Fibroblast of the aortic adventitia (primary cell): ENCODE data around the gene ZNF521. TPM values are rescaled to one million over a fixed set of nuclear protein-coding genes. Genes with fewer than 3 reads are reported as not detected.

Source experiments
- DNase-seq: peaks from one replicate; pipeline ENCODE4 v3.0.0-alpha.2; 2010; ENCODE audit warnings: low read depth
- H3K4me3 ChIP-seq: 2 replicates; pipeline ENCODE4 v1.5.1; 2011; ENCODE audit warnings: low read depth, mild to moderate bottlenecking, control low read depth, low read length, moderate library complexity
- total RNA-seq: library from RNA; depleted of rRNA; stranded (reverse); fragments of >200 nt; gene quantifications from 2 replicates; pipeline ENCODE4 v1.2.3, GENCODE V29; 2012; ENCODE audit warnings: low replicate concordance
- TF ChIP-seq, protein P1 (sequence below): IDR thresholded peaks from 2 replicates; pipeline ENCODE4 v1.5.1; 2011; ENCODE audit warnings: mild to moderate bottlenecking, low read length, control low read depth, inconsistent platforms; ENCODE audit not compliant: insufficient read depth

Gene ZNF521
- total RNA-seq, 1 donor, result 35.7 TPM

DNA sequence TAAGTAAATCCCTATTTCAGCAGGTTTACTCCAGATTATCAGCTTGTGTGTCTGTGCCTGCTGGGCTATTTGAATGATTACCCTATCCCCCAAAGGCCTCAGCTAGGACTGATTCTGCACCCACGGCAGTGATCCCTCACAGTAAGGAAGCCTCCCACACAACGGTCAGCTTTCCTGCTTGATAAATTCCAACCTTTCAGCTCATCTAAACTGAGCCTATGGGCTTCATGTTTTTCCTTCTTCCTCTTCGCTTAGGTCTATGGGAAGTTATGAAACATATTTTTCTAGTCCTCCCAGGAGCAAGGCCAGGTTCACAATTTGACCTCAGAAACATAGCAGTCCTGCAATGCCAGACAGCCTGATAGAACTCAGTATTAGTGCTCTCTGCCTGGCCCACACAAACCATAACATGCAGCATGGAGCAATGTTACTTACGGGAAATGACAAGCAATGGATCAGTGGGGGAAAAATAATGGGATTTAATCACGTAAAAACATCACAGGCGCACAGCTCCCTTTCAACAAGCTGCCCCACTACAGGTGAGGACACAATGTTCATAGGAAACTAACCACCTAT lies 170.9 kb downstream of the ZNF521 start:
- TF ChIP-seq, protein P1, sequence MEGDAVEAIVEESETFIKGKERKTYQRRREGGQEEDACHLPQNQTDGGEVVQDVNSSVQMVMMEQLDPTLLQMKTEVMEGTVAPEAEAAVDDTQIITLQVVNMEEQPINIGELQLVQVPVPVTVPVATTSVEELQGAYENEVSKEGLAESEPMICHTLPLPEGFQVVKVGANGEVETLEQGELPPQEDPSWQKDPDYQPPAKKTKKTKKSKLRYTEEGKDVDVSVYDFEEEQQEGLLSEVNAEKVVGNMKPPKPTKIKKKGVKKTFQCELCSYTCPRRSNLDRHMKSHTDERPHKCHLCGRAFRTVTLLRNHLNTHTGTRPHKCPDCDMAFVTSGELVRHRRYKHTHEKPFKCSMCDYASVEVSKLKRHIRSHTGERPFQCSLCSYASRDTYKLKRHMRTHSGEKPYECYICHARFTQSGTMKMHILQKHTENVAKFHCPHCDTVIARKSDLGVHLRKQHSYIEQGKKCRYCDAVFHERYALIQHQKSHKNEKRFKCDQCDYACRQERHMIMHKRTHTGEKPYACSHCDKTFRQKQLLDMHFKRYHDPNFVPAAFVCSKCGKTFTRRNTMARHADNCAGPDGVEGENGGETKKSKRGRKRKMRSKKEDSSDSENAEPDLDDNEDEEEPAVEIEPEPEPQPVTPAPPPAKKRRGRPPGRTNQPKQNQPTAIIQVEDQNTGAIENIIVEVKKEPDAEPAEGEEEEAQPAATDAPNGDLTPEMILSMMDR, result no peak
- no peak for DNase-seq
- no peak overlapping the region for H3K4me3 ChIP-seq

DNA sequence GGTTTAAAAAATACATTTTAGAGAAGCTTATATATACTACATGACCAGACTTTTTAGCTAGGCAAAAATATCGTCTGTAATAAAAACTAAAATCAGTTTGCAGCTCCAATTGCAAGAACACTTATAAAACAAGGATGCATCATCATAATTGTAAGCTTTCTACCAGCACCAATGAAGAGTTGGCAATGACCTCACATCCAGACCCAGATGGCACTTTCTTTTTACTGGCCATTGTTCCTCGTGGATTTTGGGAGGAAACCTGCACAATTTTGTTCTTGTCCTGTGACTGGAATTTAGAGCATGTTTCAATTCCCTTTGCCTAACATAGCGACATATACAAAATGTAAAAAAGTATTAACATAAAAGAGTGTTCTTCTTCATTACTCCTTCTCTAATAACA lies 174.3 kb downstream of the ZNF521 start:
- H3K4me3 ChIP-seq, result no peak overlapping the region
- no peak for DNase-seq
- TF ChIP-seq, protein P1, result no peak

DNA sequence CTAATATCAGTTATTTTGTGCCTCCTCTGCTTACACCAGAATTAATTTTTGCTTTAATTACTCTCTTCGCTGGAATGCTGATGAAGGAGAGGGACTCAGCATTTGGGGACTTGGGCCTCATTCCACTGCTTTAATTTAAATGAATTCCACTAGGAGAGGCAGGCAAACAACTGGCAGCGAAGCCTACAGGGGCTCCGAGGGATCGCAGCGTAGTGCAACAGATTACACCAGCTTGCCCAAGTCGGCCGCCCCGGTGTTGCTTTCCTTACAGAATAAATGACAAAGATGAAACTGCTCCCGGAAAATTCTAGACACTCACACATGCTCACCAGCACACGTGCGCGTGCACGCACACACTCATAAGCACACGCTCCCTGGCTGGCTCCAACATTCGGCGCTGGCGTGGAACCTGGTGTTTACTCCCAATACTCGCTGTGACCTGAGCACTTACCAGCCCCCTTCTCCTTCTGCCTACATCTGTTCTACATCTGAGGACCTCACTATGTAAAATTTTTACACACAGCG lies 175.4 kb downstream of the ZNF521 start:
- DNase-seq, result no peak
- TF ChIP-seq, protein P1, result no peak
- no peak overlapping the region for H3K4me3 ChIP-seq

DNA sequence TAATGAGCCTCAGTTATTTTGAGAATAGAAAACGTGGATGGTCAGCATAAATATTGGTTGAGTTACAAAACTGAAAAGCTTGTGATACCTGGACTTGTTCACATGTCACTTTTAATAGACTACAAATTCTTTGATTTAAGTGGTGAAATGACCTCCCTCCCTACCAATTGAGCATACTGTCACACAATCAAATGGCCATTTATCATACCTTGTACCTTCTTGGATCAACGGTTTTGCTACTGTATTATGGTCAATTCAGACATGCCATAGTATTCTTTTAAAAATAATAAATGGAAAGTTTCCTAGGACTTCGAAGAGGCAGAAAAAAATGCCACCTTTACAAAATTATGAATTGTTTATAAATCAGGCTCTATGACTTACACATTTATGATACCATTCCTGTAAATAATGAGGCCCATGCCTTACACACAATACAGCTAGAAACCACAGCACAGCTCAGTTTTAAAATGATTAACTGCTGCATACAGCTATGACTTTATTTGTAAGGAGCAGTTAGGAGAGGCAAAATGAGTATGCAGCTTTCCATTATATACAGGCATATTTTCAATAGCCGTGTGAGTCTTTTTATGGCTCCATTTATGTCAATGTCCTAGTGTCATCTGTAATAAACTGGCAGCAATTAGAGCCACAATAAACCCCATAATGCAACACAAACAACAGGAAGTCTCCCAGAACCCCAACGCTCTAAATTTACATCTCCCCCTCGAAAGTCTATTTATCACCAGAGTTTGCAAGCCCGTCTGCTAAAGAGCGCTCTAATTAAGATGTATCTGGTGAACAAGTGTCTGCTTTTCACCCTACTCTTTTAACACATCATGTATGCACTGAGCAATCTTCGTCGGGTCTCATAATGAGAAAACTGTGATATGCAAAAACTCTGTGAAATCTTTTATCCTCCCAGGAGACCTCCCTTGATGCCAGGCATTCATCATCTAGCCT lies 176.1 kb downstream of the ZNF521 start:
- no peak for DNase-seq
- TF ChIP-seq, protein P1, result no peak
- H3K4me3 ChIP-seq, result no peak overlapping the region

DNA sequence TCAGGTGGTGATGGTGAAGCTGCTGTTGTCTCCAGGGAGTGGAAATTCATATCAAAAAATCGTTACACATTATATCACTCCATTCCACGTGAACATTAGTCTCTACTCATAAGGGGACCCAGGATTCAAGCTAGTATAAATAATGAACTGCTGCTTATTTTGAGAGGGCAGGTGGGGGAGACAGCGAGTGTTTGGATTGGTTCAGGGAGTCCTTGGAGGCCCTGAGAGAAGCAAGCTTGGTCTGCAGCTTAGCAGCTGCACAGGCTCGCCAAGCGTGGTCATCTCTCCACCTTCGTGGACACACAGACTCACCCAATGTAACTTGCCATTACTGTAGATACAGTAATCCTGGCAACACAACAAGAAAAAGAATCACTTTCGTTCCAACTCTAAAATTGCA lies 177.6 kb downstream of the ZNF521 start:
- no peak for DNase-seq
- no peak overlapping the region for H3K4me3 ChIP-seq

DNA sequence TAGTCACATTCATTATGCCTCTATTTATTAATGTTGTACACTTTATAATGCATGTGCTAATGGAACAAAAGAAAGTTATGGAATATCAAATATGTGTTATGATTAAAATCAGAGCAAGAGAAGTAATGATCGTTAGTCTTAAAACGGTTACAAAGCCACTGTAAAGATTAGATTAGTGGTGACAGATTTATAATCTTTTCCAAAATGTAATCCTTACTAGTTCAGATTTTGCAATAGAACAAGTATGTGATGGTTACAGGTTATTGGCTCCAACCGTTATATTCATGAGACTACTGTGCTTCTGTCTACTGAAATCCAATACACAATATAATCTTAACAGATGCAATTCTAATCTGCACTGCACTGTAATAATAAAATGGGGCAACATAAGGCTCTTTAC lies 180.6 kb downstream of the ZNF521 start:
- DNase-seq, result peak; percentile 3
- TF ChIP-seq, protein P1, result no peak
- no peak overlapping the region for H3K4me3 ChIP-seq

More for the DNA sequence above, 177.6 kb downstream of the ZNF521 start:
- TF ChIP-seq, protein P1, result no peak
